Ovary (tissue), 1 donor: ENCODE results near the gene CPSF3.

Experiments used
- EP300 ChIP-seq: sonication (generic); formaldehyde crosslinking; IDR thresholded peaks from one replicate; pipeline ENCODE4 v1.6.1; 2017; ENCODE audit warnings: antibody characterized with exemption
- POLR2A ChIP-seq: fragments of 450-650 bp; IDR thresholded peaks from one replicate; pipeline ENCODE4 v1.6.1; 2017; ENCODE audit warnings: antibody characterized with exemption, mild to moderate bottlenecking, moderate library complexity

DNA sequence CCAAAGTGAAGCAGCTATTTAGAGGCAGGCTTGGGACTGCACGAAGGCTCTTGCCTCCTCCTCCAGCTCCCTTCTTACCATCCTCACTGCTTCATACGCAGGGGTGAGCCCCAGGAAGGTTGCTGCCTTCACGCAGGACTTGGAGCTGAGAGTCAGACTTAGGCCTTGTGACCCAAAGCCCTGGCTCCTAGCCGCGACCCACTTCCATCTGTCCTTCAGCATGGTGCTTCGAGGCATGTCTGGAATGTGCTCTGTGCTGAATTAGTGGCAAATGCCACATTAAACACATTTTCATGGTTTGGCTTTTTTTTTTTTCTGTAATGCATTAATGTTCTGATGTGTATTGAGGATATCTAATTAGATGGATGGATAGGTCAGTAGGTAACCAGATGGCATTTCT lies 37.6 kb upstream of the CPSF3 start:
- no peak for TF ChIP-seq POLR2A
- TF ChIP-seq EP300: no peak
